ENCODE measurements around the gene DLGAP1.

DLGAP1 gene

GRCh38 chr18:3658529-3658928, 796.6 kb downstream of the DLGAP1 start:
- no peak for DNase-seq (ENCODE audit: low spot score)

GRCh38 chr18:3655254-3656050, 799.7 kb downstream of the DLGAP1 start:
- no peak for DNase-seq (ENCODE audit: low spot score)

- DNase-seq (ENCODE audit: low spot score): no peak
Measured at GRCh38 chr18:3654442-3655253, 800.5 kb downstream of the DLGAP1 start.

DNA sequence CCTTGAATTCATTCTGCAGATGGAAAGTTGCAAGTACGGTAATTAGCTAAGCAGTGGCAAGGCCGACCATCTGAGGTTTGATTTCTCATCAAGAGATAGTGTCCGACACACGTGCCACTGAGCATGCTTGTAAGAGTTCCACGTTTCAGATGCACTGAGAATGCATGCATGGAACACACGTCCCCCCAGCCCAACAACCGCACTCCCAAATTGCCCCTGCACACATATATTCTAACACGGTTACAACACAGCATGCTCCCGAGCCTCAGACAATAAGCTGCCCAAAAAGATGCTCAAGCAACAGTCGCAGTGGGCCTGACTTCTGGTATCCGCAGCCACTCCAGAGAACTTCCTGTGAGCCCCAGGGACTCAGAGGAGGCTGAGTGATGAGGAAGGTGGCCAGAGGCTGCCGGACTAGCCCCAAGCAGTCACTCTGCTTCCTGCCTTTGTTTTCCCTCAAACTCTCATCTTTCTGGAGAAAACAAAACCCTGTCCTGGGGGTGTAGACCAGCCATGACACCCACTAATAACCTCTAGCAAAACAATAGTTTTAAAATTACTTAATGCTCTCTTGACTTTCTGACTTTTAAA, 801.2 kb downstream of the DLGAP1 start:
- DNase-seq (ENCODE audit: low spot score): no peak

- DNase-seq (ENCODE audit: low spot score): no peak
Measured at GRCh38 chr18:3653263-3653850, 801.8 kb downstream of the DLGAP1 start.

DNA sequence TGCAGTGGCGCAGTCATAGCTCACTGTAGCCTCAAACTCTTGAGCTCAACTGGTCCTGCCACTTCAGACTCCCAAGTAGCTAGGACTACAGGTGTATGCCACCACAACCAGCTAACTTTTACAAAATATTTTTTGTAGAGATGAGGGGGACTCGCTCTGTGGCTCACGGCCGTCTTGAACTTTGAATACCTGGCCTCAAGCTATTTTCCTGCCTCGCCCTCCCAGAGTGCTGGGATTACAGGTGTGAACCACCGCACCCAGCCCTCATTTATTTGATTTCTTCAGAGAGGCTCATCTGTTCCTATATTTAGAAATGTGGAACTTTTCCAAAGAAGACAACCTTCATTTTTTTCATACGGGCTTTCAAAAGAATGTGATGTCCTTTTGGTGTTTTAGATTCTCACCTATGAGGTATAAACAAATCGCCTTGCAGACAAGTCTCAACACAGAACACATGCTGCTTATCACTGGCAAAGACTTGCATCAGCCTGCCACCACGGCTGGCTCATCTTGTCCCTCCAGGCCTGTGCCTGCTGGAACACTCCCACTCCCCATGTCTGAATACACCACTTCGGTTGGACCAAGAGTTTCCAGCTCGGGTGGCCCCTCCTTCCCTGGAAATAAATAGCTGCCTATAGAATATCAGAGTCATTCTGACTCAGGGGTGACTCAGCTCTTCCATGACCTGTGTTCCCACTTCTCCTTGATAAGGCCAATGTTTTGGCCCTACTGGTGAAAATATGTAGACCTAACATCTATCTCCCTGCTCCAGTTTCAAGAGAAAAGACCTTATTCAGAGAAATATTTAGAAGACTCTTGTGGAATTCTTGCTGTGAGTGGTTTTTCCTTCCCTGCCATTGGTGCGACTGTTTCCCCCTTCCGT, 802.5 kb downstream of the DLGAP1 start:
- DNase-seq (ENCODE audit: low spot score): peak; percentile 91

DNA sequence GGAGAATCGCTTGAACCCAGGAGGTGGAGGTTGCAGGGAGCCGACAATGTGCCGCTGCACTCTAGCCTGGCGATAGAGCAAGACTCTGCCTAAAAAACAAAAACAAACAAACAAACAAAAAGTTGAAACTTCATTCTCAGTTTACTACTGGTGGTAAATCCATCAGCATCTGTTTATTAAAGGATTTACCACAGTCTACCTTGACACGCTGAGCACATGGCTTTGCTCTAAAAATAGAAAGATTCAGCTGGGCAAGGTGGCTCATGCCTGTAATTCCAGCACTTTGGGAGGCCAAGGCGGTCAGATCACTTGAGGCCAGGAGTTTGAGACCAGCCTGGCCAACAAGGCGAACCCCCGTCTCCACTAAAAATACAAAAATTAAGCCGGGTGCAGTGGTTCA, 803.8 kb downstream of the DLGAP1 start:
- DNase-seq (ENCODE audit: low spot score): no peak

GRCh38 chr18:3650521-3651042, 804.5 kb downstream of the DLGAP1 start:
- peak; percentile 92 for DNase-seq (ENCODE audit: low spot score)

- peak; percentile 90 for DNase-seq (ENCODE audit: low spot score)
Measured at GRCh38 chr18:3649633-3650426, 805.3 kb downstream of the DLGAP1 start.

DNA sequence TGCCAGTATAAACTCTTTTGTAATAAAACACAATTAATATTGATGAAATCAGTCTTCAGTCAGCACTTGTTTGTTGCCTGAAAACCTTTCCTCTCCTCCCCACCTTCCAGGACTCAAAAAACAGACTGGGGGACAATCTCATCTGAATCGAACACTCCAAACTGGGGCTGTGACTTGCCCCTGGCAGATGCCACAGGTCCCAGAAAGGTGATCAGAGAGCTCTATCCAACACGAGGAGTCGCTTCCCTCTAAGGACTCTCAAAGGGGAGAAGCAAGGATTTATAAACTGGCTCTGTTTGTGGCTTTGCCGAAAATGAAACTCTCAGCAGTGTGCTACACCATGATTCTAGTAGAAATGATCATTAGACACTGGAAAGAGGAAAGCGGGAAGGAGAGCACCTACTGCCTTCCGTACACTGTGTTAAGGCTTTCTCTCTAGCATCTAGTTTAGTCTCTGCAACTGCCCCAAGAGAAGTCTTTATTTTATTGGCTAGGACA, 805.9 kb downstream of the DLGAP1 start:
- no peak for DNase-seq (ENCODE audit: low spot score)

DNA sequence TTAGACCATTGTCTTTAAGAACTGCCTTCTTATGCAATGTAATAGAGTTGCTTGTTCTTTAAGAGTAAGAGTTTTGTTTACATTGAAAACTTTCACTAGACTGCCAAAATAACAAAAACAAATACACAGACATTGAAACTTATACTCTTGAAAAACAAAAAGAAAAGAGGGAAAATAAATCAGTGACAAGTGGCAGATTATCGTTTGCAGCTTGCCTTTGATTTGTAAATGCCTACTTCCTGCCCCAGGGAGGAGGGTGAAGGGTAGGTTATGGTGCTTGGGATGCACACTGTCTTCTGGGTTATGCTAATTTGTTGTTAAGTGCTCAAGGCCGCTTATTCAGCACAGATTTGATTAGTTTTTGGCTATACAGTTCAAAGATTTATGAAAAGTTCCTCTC, 806.5 kb downstream of the DLGAP1 start:
- no peak for DNase-seq (ENCODE audit: low spot score)

DNA sequence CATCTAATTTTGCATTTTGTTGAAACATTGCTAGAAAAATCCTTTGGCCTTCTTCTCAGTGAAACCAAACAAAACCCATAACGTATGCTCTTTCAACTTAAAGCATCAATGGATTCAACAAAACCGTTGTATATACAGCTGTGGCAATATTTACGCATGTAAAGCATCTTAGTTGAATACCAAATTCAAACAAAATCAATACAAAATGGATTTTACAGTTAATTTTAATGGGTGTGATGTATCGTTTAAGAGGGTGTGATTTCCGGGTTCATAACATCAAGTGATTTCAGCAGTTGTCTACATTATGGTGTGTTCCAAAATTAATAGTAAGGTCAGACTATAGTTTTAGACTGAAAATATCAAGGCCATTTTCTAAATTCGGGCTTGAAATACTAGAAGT, 806.9 kb downstream of the DLGAP1 start:
- no peak for DNase-seq (ENCODE audit: low spot score)

DNA sequence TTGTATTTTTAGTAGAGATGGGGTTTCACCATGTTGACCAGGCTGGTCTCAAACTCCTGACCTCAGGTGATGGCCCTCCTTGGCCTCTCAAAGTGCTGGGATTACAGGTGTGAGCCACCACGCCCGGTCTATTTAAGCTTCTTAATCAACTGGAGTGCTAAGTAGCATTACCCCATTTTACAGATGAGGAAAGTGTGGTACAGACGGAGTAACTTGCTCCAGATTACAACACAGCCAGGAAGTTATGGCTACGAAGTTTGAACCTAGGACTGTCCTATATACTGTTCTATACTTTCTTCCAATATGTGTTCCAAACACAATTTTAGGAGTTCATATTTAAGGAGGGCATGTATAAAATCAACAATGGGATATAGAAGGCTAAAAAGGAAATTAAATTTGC, 807.5 kb downstream of the DLGAP1 start:
- DNase-seq (ENCODE audit: low spot score): no peak

DNA sequence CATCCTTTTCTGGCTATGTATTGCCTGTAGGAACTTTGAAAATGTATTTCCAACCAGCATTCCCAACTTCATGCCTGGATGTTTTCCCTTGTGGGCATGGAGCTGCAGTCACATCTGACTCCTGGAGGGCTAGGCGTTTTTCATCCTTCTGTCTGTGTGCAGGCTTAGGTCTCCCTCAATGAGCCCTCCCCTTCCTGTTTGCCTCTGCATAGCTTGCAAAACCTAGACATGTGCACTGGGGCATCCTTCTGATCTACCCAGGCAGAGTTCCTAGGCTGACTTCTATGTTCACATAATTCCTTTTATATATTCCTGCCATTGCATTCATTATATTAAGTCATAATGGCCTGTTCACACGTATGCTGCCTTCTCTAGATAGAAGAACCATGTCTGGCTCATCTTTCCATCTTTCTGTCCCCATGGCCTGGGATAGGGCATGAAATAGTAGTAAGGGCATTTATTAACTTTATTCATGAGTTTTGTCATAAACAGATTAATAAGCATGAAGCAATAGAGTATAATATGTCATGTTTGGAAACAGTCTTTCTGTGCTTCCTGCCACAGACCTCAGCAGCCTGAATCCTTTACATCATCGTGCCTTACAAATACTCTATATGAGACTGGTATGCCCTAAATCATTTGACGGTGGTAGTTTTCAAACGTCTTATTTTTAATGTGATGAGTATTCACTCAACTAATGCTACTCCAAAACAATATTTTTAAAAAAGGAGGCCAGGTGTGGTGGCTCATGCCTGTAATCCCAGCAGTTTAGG, 809.5 kb downstream of the DLGAP1 start:
- DNase-seq (ENCODE audit: low spot score): no peak

DNA sequence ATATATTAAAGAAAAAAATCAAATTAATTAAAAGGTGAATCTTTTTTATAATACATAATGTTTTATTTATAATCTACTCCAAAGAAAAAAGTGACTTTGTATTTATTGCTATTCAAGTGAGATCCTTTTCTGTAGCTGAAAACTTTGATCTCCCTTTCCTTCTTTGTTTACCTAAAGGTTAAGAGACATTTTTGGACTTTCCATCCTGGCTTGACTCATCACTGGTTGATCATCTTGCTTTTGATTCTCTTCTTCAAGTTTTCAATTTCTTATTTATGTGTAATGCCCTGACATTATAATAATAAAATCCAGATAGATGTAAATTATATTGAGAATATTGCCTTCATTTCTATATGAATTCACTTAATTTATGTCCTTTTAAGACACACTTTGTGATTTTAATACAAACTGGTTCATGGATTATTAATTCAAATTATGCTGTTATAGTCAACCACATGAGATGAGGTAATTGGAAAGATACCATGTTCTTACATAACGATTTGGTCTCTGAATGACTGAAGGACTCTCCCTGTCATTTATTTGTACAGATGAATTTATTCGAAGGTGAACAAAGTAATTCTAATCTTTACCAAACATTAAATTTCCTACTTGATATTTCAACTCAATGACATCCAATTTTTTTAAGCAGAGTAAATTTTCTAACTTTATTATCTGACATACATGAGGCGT, 820.7 kb downstream of the DLGAP1 start:
- DNase-seq (ENCODE audit: low spot score): no peak

GRCh38 chr18:3631887-3632286, 823.2 kb downstream of the DLGAP1 start:
- no peak for DNase-seq (ENCODE audit: low spot score)

DNA sequence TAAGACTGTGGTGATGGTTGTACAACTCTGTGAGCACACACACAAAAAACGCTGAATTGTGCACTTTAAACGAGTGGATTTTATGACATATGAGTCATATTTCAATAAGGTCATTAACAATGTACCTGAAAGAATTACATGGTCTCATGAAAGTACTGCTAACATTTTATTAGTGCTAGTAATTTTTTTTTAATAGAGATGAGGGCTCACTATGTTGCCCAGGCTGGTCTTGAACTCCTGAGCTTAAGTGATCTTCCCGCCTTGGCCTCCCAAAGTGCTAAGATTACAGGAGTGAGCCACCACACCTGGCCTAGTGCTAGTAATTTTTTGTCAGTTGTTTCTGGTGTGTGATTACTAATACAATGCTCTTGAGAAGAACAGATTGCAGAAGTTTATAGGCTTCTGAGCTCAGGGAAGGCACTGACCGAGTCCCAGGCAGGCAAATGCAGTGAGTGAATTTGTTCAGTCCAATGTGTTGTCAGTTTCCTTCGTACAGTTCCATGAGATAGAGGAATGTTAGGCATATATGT, 828.1 kb downstream of the DLGAP1 start:
- no peak for DNase-seq (ENCODE audit: low spot score)

DNA sequence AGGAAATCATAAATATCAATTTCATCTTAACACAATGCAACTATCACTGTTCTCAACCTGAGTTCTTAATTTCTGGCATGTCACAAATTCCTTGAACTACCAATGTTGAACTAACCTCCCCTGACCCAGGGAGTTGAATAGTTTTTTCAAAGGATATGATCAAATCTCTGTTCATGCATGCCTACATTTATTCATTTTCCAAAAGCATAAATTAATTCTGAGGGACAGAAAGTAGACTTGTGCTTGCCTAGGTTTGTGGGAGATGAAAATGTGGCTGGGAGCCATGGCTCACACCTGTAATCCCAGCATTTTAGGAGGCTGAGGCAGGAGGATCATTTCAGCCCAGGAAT, 829.4 kb downstream of the DLGAP1 start:
- DNase-seq (ENCODE audit: low spot score): peak; percentile 65
